A673 (cell line): ENCODE results near the gene GRIA1.

Source experiments
- EZH2 ChIP-seq: fragments of 200-600 bp; sonication (generic); IDR thresholded peaks from 2 replicates; pipeline ENCODE4 v1.6.1; 2017; ENCODE audit warnings: borderline replicate concordance, low read depth, mild to moderate bottlenecking, mixed read lengths, antibody characterized with exemption, low read length; ENCODE audit not compliant: poor library complexity, severe bottlenecking
- TF ChIP-seq, protein P1 (sequence below): fragments of 300-800, 200-600 bp; sonication (generic); conservative IDR thresholded peaks from 2 replicates; pipeline ENCODE4 v1.5.1; 2017; ENCODE audit warnings: low read depth, mild to moderate bottlenecking, antibody characterized with exemption, low read length, moderate library complexity, mixed read lengths

DNA sequence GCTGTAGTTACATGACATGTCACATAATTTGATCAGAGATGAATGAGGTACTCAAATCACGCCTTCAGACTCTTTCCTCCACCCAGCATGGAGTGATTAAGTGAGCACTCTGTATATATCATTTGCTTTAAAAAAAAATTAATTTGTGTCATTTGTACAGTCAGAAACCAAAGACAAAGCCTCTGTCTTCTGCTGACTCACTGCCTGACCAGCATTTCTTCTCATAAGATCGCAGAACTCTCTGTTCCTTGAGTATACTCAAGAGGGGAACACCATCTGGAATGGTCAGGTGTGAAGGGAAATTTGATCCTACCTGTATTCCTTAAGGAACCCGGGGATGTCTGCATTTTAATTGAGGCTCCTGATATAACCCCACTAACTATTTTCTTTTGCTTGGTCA, 293.8 kb downstream of the GRIA1 start:
- TF ChIP-seq EZH2, result no peak
- TF ChIP-seq, protein P1, sequence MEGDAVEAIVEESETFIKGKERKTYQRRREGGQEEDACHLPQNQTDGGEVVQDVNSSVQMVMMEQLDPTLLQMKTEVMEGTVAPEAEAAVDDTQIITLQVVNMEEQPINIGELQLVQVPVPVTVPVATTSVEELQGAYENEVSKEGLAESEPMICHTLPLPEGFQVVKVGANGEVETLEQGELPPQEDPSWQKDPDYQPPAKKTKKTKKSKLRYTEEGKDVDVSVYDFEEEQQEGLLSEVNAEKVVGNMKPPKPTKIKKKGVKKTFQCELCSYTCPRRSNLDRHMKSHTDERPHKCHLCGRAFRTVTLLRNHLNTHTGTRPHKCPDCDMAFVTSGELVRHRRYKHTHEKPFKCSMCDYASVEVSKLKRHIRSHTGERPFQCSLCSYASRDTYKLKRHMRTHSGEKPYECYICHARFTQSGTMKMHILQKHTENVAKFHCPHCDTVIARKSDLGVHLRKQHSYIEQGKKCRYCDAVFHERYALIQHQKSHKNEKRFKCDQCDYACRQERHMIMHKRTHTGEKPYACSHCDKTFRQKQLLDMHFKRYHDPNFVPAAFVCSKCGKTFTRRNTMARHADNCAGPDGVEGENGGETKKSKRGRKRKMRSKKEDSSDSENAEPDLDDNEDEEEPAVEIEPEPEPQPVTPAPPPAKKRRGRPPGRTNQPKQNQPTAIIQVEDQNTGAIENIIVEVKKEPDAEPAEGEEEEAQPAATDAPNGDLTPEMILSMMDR, result no peak
